WERI-Rb-1 (cell line): ENCODE results near the gene FAM240A.

Experiments
- DNase-seq: peaks from one replicate; pipeline ENCODE4 v3.0.0-alpha.2; 2020
- H3K27ac ChIP-seq: fragments of 250-450 bp; sonication (Bioruptor Pico); 2 replicates; pipeline ENCODE4 v1.5.1; 2020; ENCODE audit warnings: mild to moderate bottlenecking, moderate library complexity
- H3K27me3 ChIP-seq: fragments of 250-450 bp; sonication (Bioruptor Pico); 2 replicates; pipeline ENCODE4 v1.5.1; 2021; ENCODE audit warnings: mild to moderate bottlenecking, low read depth, moderate library complexity; ENCODE audit not compliant: insufficient read depth, severe bottlenecking
- H3K36me3 ChIP-seq: fragments of 250-450 bp; sonication (Bioruptor Pico); 2 replicates; pipeline ENCODE4 v1.5.1; 2020; ENCODE audit warnings: mild to moderate bottlenecking, moderate library complexity
- H3K4me3 ChIP-seq: 2 replicates; pipeline ENCODE4 v1.5.1; 2011; ENCODE audit warnings: low read depth, mild to moderate bottlenecking, control low read depth, low read length
- H3K9me3 ChIP-seq: fragments of 250-450 bp; sonication (Bioruptor Pico); 2 replicates; pipeline ENCODE4 v1.5.1; 2021; ENCODE audit warnings: mild to moderate bottlenecking, moderate library complexity; ENCODE audit not compliant: severe bottlenecking
- TF ChIP-seq, protein P1 (sequence below): IDR thresholded peaks from 2 replicates; pipeline ENCODE4 v1.5.1; 2011; ENCODE audit warnings: low read depth, mild to moderate bottlenecking, control low read depth, inconsistent platforms, low read length

The FAM240A gene

DNA sequence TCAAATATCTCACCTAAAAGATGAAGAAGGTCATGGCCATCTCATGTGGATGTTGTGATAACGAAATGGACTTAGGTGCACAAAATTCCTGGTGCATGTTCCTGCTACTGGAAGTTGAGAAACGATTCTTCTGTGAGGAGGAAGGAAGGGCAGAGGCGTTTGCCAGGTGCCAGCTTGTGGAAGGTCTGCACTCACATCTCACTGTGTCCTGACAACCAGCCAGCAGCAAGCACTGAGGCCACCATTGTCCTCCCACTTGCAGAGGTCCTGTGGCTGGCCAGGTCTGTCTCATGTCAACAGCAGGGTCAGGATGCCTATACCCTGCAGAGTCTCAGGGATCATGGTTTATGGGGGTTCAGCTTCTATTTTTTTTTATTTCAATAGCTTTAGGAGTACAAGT lies 3.7 kb downstream of the FAM240A start:
- TF ChIP-seq, protein P1, sequence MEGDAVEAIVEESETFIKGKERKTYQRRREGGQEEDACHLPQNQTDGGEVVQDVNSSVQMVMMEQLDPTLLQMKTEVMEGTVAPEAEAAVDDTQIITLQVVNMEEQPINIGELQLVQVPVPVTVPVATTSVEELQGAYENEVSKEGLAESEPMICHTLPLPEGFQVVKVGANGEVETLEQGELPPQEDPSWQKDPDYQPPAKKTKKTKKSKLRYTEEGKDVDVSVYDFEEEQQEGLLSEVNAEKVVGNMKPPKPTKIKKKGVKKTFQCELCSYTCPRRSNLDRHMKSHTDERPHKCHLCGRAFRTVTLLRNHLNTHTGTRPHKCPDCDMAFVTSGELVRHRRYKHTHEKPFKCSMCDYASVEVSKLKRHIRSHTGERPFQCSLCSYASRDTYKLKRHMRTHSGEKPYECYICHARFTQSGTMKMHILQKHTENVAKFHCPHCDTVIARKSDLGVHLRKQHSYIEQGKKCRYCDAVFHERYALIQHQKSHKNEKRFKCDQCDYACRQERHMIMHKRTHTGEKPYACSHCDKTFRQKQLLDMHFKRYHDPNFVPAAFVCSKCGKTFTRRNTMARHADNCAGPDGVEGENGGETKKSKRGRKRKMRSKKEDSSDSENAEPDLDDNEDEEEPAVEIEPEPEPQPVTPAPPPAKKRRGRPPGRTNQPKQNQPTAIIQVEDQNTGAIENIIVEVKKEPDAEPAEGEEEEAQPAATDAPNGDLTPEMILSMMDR, result no peak
- H3K27ac ChIP-seq, result no peak overlapping the region

GRCh38 chr3:46617941-46618340 lies 5.6 kb downstream of the FAM240A start:
- no peak for DNase-seq
- Histone ChIP-seq H3K36me3 (no peaks in the 10 kb centered on the region), H3K4me3 (no peak overlapping the region), H3K9me3 (no peaks in the 10 kb centered on the region), H3K27ac (no peak overlapping the region), H3K27me3 (no peaks in the 10 kb centered on the region)
- TF ChIP-seq, protein P1, result no peak

More for the DNA sequence above, 3.7 kb downstream of the FAM240A start:
- H3K4me3 ChIP-seq, result no peak overlapping the region
- H3K9me3 ChIP-seq, result no peaks in the 10 kb centered on the region
- no peaks in the 10 kb centered on the region for H3K36me3 ChIP-seq
- no peak for DNase-seq
- H3K27me3 ChIP-seq, result no peaks in the 10 kb centered on the region

- TF ChIP-seq, protein P1, result no peak
- Histone ChIP-seq H3K27me3 (no peaks in the 10 kb centered on the region), H3K36me3 (no peaks in the 10 kb centered on the region), H3K27ac (no peak overlapping the region), H3K9me3 (no peaks in the 10 kb centered on the region), H3K4me3 (no peak overlapping the region)
- DNase-seq, result no peak
Measured at GRCh38 chr3:46619845-46620778, 7.8 kb downstream of the FAM240A start.

- H3K9me3 ChIP-seq, result no peaks in the 10 kb centered on the region
- no peak for DNase-seq
- TF ChIP-seq, protein P1, result no peak
- no peaks in the 10 kb centered on the region for H3K27me3 ChIP-seq
- no peak overlapping the region for H3K27ac ChIP-seq
- no peaks in the 10 kb centered on the region for H3K36me3 ChIP-seq
- no peak overlapping the region for H3K4me3 ChIP-seq
Measured at GRCh38 chr3:46624533-46624932, 12.2 kb downstream of the FAM240A start.

DNA sequence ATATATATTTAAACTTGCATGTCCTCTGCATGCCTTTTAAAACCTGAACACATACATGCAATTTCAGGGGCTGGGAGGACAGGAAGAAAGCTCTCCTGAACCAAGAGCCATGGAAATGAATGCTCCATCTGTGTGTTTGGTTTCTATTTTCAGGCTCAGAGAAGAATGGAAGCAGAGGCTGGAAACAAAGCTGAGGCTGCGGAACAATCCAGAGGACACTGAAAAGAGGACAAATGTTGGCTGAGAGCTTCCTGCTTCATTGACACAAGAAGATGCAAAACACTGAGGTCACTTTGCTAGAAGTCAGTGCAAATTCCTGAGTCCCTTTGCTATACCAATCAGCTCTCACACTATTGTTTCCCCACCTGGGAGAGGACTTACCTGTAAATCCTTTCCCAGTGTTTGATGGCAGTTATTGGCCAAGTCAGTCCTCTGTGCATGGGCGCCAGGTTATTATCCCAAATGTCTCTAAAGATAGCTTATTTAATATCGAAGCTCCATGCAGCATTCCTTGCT lies 12.7 kb downstream of the FAM240A start:
- TF ChIP-seq, protein P1, result no peak
- no peaks in the 10 kb centered on the region for H3K36me3 ChIP-seq
- no peak for DNase-seq
- no peaks in the 10 kb centered on the region for H3K9me3 ChIP-seq
- no peak overlapping the region for H3K27ac ChIP-seq
- no peaks in the 10 kb centered on the region for H3K27me3 ChIP-seq
- H3K4me3 ChIP-seq, result no peak overlapping the region
